CD4-positive, alpha-beta T cell (primary cell): ENCODE data around the gene ARF3. TPM values are rescaled to one million over a fixed set of nuclear protein-coding genes. Genes with fewer than 3 reads are reported as not detected.

ENCODE experiments used
- ATAC-seq: fragments of 200-7000 bp; cut with Tn5 transposase; one replicate; pipeline ENCODE4 v1.10.0; 2022; ENCODE audit warnings: mild to moderate bottlenecking; ENCODE audit not compliant: poor library complexity
- CTCF ChIA-PET: fragments of 350-600 bp; sonication (Branson Sonifier 250); formaldehyde crosslinking; loops from one replicate; lab custom pipeline; 2021; ENCODE audit warnings: antibody characterized with exemption, inconsistent platforms; lab: Charles Lee
- POLR2A ChIA-PET: fragments of 350-600 bp; sonication (Branson Sonifier 250); formaldehyde crosslinking; loops from one replicate; lab custom pipeline; 2021; ENCODE audit warnings: antibody characterized with exemption, inconsistent platforms; lab: Charles Lee
- DNase-seq, 14 experiments: peaks; one replicate each; pipeline ENCODE4 v3.0.0-alpha.2; 2013 to 2020; ENCODE audit warnings: mixed read lengths in 2 of 14
- H3K27ac ChIP-seq, 2 donors: one replicate each; pipeline versions ENCODE4 v1.5.1 to v1.7.0; 2013; ENCODE audit warnings: low read length in 2 of 2, low read depth in 1 of 2, mild to moderate bottlenecking in 1 of 2
- H3K27me3 ChIP-seq, 2 experiments: 1 replicate in 1 of 2; 2 replicates in 1 of 2; pipeline versions ENCODE4 v1.6.1 to v1.7.0; 2013; ENCODE audit warnings: low read length in 2 of 2, control low read depth in 1 of 2, mild to moderate bottlenecking in 1 of 2, moderate library complexity in 1 of 2; ENCODE audit not compliant: insufficient read depth in 2 of 2, control insufficient read depth in 1 of 2
- H3K36me3 ChIP-seq: one replicate; pipeline ENCODE4 v1.6.1; 2013; ENCODE audit warnings: low read length, control low read depth; ENCODE audit not compliant: insufficient read depth
- H3K4me1 ChIP-seq: one replicate; pipeline ENCODE4 v1.6.1; 2013; ENCODE audit warnings: low read length, control low read depth; ENCODE audit not compliant: insufficient read depth
- H3K4me3 ChIP-seq: one replicate; pipeline ENCODE4 v1.5.1; 2013; ENCODE audit warnings: mild to moderate bottlenecking, low read length, moderate library complexity
- H3K9me3 ChIP-seq, 2 experiments: 1 replicate in 1 of 2; 2 replicates in 1 of 2; pipeline versions ENCODE4 v1.6.1 to v1.7.0; 2013; ENCODE audit warnings: low read length in 2 of 2, mild to moderate bottlenecking in 2 of 2, control low read depth in 1 of 2, moderate library complexity in 1 of 2; ENCODE audit not compliant: control insufficient read depth in 1 of 2, insufficient read depth in 1 of 2
- H3K27ac Mint-ChIP-seq: one replicate; pipeline ENCODE4 v1.8.0; 2020; ENCODE audit warnings: mixed read lengths
- H3K27me3 Mint-ChIP-seq: one replicate; pipeline ENCODE4 v1.8.0; 2021; ENCODE audit warnings: mixed read lengths
- H3K36me3 Mint-ChIP-seq: one replicate; pipeline ENCODE4 v1.8.0; 2021; ENCODE audit warnings: low read depth, mixed read lengths
- H3K4me1 Mint-ChIP-seq: one replicate; pipeline ENCODE4 v1.8.0; 2021; ENCODE audit warnings: low read depth, mixed read lengths
- H3K4me3 Mint-ChIP-seq: one replicate; pipeline ENCODE4 v1.8.0; 2020; ENCODE audit warnings: mild to moderate bottlenecking, mixed read lengths
- H3K9me3 Mint-ChIP-seq: one replicate; pipeline ENCODE4 v1.8.0; 2020; ENCODE audit warnings: mixed read lengths
- intact Hi-C, 2 experiments: fragments of 100-400 bp; cut with DNase I in 1 of 2; cut with micrococcal nuclease in 1 of 2; formaldehyde crosslinking; loops; one replicate each; pipeline versions ENCODE4 v1.15.1 to v1.9.0; 2023 to 2025; cut with DNase I, micrococcal nuclease
- total RNA-seq, 174 experiments: library from RNA in 2 of 174; stranded (reverse) in 2 of 174; gene quantifications; one replicate each; pipeline ENCODE4 v1.2.3 and lab custom pipeline; 2021 to 2026
- TF ChIP-seq, protein P1 (sequence below): fragments of 200-600 bp; IDR thresholded peaks from one replicate; pipeline ENCODE4 v1.8.0; 2022; ENCODE audit warnings: antibody characterized with exemption, mild to moderate bottlenecking

The ARF3 gene
- total RNA-seq, 2 experiments from 2014 or later, result 32.0 to 34.6 TPM

DNA sequence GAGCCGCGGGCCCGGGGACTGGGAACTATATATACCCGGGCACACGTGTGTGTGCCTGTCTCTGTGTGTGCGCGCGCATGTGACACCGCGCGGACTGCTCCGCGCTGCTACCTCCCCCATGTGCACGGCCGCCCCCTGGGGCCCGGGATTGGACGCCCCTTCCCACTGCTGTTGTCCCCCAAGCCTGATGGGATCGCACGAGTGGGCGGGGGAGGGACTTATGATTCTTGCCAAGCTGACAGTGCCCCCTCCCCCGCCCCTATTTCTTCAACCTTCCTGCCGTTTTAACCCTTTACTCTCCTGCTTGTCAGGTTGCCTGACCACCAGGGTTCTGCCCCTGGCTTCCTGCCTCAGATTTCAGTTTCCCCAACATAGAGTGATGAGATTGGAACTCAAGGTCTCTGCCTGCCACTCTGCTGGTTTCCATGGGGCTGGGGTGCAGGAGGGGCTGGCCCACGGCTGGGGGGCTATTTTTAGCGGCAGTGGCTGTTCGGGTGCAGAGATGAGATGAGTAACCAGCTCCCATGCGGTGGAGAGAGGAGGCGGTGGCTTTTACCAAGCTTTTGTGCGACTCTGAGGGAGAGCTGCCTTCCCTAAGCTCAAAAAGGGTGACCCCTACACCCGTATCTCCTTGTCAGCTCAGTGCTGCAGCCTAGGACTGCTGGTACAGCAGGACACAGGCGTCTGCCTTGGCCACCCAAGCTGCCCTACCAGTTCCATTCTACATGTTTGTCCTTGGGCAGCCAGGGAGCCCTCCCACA is 42.3 kb upstream of the ARF3 start, which contains the start of gene DDN:
Gene DDN, minus strand, starts transcription at position 5 of the 761 bp plus-strand sequence. CDS start 88 bp downstream, outside the sequence.
- POLR2A ChIA-PET, result interaction anchor here (1.0 to 4.9 kb wide), 4 partner anchors 11 to 21 kb away, joined by 3 to 29 read pairs (median 4); no protein-coding TSS in a partner anchor
- H3K9me3 Mint-ChIP-seq, result no peaks in the 10 kb centered on the region
- H3K27ac Mint-ChIP-seq, result no peak within 1 kb of the TSS
- intact Hi-C loops, result loop anchor here in 1 of 2 experiments (5.0 kb wide), 1 partner anchor 97 kb away; a partner anchor contains a TSS
- ATAC-seq, result peak; percentile 67
- DNase-seq, result peak in 8 of 14 experiments; percentile 33 to 78 (median 44)
- Histone ChIP-seq H3K4me1 (peaks cover 49% of the 10 kb centered on the region), H3K9me3 (peaks cover 0 to 13% of the 10 kb centered on the region in 2 experiments), H3K4me3 (peak within 1 kb of the TSS; percentile 30), H3K36me3 (peaks cover 27% of the 10 kb centered on the region), H3K27me3 (peaks cover 56 to 57% of the 10 kb centered on the region in 2 experiments), H3K27ac (no peak within 1 kb of the TSS)
- H3K4me1 Mint-ChIP-seq, result peaks cover 50% of the 10 kb centered on the region
- H3K27me3 Mint-ChIP-seq, result peaks cover 66% of the 10 kb centered on the region
- CTCF ChIA-PET, result interaction anchor here (0.9 to 4.0 kb wide), 5 partner anchors 11 to 66 kb away, joined by 4 to 25 read pairs (median 7); partner anchors contain the start of gene WNT1
- peaks cover 51% of the 10 kb centered on the region for H3K36me3 Mint-ChIP-seq
- H3K4me3 Mint-ChIP-seq, result peak within 1 kb of the TSS; percentile 74
- TF ChIP-seq, protein P1, sequence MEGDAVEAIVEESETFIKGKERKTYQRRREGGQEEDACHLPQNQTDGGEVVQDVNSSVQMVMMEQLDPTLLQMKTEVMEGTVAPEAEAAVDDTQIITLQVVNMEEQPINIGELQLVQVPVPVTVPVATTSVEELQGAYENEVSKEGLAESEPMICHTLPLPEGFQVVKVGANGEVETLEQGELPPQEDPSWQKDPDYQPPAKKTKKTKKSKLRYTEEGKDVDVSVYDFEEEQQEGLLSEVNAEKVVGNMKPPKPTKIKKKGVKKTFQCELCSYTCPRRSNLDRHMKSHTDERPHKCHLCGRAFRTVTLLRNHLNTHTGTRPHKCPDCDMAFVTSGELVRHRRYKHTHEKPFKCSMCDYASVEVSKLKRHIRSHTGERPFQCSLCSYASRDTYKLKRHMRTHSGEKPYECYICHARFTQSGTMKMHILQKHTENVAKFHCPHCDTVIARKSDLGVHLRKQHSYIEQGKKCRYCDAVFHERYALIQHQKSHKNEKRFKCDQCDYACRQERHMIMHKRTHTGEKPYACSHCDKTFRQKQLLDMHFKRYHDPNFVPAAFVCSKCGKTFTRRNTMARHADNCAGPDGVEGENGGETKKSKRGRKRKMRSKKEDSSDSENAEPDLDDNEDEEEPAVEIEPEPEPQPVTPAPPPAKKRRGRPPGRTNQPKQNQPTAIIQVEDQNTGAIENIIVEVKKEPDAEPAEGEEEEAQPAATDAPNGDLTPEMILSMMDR, result no peak

- ChIA-PET CTCF (interaction anchor here (1.0 to 4.0 kb wide), 10 partner anchors 11 to 74 kb away, joined by 3 to 39 read pairs (median 16); partner anchors contain the start of genes PRKAG1 and WNT1), POLR2A (interaction anchor here (0.6 to 4.9 kb wide), 7 partner anchors 10 to 190 kb away, joined by 3 to 29 read pairs (median 3); partner anchors contain the start of genes DDX23, PRKAG1 and TUBA1A)
- H3K9me3 Mint-ChIP-seq, result no peaks in the 10 kb centered on the region
- peaks cover 43% of the 10 kb centered on the region for H3K36me3 Mint-ChIP-seq
- no peak overlapping the region for H3K27ac ChIP-seq
- peaks cover 49% of the 10 kb centered on the region for H3K4me1 ChIP-seq
- intact Hi-C loops, result loop anchor here in 1 of 2 experiments (5.0 kb wide), 1 partner anchor 96 kb away; a partner anchor contains a TSS
- H3K27ac Mint-ChIP-seq, result no peak overlapping the region
- peaks cover 74% of the 10 kb centered on the region for H3K27me3 Mint-ChIP-seq
- peaks cover 62 to 63% of the 10 kb centered on the region in 2 experiments for H3K27me3 ChIP-seq
- H3K36me3 ChIP-seq, result peaks cover 18% of the 10 kb centered on the region
- peak overlapping the region; percentile 26 for H3K4me3 ChIP-seq
- peaks cover 0 to 13% of the 10 kb centered on the region in 2 experiments for H3K9me3 ChIP-seq
- ATAC-seq (peak; percentile 25), DNase-seq (peak in 3 of 14 experiments; percentile 18 to 61 (median 55))
- peaks cover 50% of the 10 kb centered on the region for H3K4me1 Mint-ChIP-seq
- TF ChIP-seq, protein P1, result no peak
- peak overlapping the region; percentile 74 for H3K4me3 Mint-ChIP-seq
Measured at GRCh38 chr12:48998497-48999353, 41.4 kb upstream of the ARF3 start.
